ENCODE measurements around the gene COQ5.

DNA sequence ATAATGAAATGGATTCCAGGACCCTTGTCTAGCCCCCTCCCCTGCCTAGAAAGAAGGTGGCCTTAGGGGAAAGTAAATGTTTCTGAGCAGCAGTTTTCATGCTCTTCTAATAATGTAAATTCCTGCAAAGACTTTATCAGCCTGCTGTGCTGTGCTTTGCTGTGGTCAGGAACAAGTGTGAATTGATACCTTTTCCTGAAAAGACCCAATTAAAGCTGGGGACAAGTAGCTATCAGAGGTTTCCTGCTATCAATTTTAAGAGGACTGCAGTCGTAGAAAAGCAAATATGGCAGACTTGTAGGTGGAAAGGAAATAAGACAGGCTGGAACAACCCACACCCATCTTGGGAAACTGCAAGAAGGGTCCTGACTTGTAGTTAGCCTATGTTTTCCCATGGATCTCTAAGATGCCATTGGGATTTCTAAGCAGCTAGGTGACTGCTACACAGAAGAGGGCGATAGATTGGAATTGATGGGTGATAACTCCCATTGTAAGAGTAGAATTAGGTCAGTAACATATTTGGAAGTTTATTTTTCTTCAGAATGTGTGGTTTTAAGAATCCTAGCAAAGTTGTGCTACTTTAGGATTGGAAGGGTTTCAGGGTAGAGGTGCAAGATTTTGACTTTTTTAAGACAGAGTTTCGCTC lies 30.0 kb downstream of the COQ5 start:
- TF ChIP-seq CREM (CRISPR knock-in tag; IDR thresholded peaks at IDR 0.05) (no peak), MXD4 (CRISPR knock-in tag; IDR thresholded peaks at IDR 0.05; ENCODE audit: borderline replicate concordance) (no peak), NR2C2 (CRISPR knock-in tag; IDR thresholded peaks at IDR 0.05) (no peak), NFE2L1 (CRISPR knock-in tag; IDR thresholded peaks at IDR 0.05) (no peak), ZBTB43 (CRISPR knock-in tag; IDR thresholded peaks at IDR 0.05) (no peak), NR1H2 (CRISPR knock-in tag; IDR thresholded peaks at IDR 0.05) (no peak), ATF3 (CRISPR knock-in tag; conservative IDR thresholded peaks at IDR 0.05) (no peak)
- TF ChIP-seq, protein P1, sequence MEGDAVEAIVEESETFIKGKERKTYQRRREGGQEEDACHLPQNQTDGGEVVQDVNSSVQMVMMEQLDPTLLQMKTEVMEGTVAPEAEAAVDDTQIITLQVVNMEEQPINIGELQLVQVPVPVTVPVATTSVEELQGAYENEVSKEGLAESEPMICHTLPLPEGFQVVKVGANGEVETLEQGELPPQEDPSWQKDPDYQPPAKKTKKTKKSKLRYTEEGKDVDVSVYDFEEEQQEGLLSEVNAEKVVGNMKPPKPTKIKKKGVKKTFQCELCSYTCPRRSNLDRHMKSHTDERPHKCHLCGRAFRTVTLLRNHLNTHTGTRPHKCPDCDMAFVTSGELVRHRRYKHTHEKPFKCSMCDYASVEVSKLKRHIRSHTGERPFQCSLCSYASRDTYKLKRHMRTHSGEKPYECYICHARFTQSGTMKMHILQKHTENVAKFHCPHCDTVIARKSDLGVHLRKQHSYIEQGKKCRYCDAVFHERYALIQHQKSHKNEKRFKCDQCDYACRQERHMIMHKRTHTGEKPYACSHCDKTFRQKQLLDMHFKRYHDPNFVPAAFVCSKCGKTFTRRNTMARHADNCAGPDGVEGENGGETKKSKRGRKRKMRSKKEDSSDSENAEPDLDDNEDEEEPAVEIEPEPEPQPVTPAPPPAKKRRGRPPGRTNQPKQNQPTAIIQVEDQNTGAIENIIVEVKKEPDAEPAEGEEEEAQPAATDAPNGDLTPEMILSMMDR (IDR thresholded peaks at IDR 0.05), result no peak
- TF ChIP-seq, protein P2, sequence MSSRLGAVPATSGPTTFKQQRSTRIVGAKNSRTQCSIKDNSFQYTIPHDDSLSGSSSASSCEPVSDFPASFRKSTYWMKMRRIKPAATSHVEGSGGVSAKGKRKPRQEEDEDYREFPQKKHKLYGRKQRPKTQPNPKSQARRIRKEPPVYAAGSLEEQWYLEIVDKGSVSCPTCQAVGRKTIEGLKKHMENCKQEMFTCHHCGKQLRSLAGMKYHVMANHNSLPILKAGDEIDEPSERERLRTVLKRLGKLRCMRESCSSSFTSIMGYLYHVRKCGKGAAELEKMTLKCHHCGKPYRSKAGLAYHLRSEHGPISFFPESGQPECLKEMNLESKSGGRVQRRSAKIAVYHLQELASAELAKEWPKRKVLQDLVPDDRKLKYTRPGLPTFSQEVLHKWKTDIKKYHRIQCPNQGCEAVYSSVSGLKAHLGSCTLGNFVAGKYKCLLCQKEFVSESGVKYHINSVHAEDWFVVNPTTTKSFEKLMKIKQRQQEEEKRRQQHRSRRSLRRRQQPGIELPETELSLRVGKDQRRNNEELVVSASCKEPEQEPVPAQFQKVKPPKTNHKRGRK (CRISPR knock-in tag; IDR thresholded peaks at IDR 0.05; ENCODE audit: borderline replicate concordance), result no peak
- TF ChIP-seq, protein P3, sequence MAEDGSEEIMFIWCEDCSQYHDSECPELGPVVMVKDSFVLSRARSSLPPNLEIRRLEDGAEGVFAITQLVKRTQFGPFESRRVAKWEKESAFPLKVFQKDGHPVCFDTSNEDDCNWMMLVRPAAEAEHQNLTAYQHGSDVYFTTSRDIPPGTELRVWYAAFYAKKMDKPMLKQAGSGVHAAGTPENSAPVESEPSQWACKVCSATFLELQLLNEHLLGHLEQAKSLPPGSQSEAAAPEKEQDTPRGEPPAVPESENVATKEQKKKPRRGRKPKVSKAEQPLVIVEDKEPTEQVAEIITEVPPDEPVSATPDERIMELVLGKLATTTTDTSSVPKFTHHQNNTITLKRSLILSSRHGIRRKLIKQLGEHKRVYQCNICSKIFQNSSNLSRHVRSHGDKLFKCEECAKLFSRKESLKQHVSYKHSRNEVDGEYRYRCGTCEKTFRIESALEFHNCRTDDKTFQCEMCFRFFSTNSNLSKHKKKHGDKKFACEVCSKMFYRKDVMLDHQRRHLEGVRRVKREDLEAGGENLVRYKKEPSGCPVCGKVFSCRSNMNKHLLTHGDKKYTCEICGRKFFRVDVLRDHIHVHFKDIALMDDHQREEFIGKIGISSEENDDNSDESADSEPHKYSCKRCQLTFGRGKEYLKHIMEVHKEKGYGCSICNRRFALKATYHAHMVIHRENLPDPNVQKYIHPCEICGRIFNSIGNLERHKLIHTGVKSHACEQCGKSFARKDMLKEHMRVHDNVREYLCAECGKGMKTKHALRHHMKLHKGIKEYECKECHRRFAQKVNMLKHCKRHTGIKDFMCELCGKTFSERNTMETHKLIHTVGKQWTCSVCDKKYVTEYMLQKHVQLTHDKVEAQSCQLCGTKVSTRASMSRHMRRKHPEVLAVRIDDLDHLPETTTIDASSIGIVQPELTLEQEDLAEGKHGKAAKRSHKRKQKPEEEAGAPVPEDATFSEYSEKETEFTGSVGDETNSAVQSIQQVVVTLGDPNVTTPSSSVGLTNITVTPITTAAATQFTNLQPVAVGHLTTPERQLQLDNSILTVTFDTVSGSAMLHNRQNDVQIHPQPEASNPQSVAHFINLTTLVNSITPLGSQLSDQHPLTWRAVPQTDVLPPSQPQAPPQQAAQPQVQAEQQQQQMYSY (CRISPR knock-in tag; IDR thresholded peaks at IDR 0.05), result no peak
